ENCODE measurements around the gene PTPRD. TPM values are rescaled to one million over a fixed set of nuclear protein-coding genes. Genes with fewer than 3 reads are reported as not detected.

Gene PTPRD
- total RNA-seq, 1 experiment from 2014 or later, result not detected

DNA sequence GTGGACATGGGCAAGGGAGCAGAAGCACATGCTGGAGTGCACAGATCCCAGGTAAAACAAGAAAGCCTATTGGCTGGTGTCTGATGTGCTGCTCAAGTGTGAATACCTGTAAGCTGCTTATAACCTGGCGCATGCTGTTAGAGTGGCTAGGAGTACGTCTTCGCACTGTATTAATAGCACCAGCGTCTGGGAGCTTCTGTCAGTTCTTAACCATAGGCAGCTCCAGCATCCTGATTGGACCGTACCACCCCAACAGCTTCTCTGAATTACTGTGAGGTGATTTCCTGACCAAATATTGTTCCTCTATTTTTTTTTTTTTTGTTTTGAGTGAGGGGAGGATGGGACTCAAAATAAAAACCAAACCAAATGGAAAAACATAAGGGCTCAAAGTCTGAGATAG is 987.6 kb downstream of the PTPRD start:
- no TSS peak for BruUV-seq (replicated peaks)
- CTCF ChIA-PET, result no interaction called here

DNA sequence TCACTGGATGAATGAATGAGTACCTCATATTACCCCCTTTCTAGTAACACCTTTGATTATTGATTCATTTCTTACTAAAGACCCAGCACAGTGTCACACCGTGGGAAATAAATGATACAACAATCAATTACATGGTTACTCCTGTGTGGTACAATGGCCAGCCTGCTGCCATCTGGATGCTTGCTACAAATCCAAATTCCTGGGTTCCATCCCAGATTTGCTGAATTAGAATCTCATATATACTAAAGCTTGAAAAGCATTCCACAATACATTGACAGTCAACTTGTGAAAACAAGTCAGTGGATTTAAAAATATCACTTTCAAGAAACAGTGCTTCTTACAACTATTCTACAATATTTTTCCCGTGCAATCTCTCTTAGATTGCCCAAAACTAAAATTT is 989.3 kb downstream of the PTPRD start:
- H3K4me3 ChIP-seq (ENCODE audit: low read depth in 2 of 2, low read length in 2 of 2), result no peak overlapping the region
- no TSS peak for BruUV-seq (replicated peaks)
- no peak overlapping the region for H3K27ac ChIP-seq (ENCODE audit: low read length)
- ATAC-seq (no peak), DNase-seq (ENCODE audit: low read depth, low spot score) (no peak)
- intact Hi-C loops (cut with micrococcal nuclease; ENCODE audit: unreplicated experiment), result no loop called here
- no peaks in the 10 kb centered on the region for H3K4me1 ChIP-seq (ENCODE audit: control insufficient read depth, insufficient read depth, low read length)
- CTCF ChIA-PET, result no interaction called here
- POLR2A ChIA-PET, result no interaction called here
- no peaks in the 10 kb centered on the region for H3K36me3 ChIP-seq (ENCODE audit: control insufficient read depth, insufficient read depth, low read length)
- in situ Hi-C loops (cut with HindIII; ENCODE audit: low pct_unique_long_range_greater_than_20kb, low sequenced_read_pairs), result no loop called here
- TF ChIP-seq SIN3A (IDR thresholded peaks at IDR 0.05; ENCODE audit: borderline replicate concordance, insufficient read depth, low read depth, low read length), result no peak
- TF ChIP-seq, protein P1, sequence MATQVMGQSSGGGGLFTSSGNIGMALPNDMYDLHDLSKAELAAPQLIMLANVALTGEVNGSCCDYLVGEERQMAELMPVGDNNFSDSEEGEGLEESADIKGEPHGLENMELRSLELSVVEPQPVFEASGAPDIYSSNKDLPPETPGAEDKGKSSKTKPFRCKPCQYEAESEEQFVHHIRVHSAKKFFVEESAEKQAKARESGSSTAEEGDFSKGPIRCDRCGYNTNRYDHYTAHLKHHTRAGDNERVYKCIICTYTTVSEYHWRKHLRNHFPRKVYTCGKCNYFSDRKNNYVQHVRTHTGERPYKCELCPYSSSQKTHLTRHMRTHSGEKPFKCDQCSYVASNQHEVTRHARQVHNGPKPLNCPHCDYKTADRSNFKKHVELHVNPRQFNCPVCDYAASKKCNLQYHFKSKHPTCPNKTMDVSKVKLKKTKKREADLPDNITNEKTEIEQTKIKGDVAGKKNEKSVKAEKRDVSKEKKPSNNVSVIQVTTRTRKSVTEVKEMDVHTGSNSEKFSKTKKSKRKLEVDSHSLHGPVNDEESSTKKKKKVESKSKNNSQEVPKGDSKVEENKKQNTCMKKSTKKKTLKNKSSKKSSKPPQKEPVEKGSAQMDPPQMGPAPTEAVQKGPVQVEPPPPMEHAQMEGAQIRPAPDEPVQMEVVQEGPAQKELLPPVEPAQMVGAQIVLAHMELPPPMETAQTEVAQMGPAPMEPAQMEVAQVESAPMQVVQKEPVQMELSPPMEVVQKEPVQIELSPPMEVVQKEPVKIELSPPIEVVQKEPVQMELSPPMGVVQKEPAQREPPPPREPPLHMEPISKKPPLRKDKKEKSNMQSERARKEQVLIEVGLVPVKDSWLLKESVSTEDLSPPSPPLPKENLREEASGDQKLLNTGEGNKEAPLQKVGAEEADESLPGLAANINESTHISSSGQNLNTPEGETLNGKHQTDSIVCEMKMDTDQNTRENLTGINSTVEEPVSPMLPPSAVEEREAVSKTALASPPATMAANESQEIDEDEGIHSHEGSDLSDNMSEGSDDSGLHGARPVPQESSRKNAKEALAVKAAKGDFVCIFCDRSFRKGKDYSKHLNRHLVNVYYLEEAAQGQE (IDR thresholded peaks at IDR 0.05; ENCODE audit: insufficient read depth in 1 of 2, low read depth in 2 of 2, low read length in 1 of 2), result no peak
- H3K27me3 ChIP-seq (ENCODE audit: control insufficient read depth, insufficient read depth, low read length), result no peaks in the 10 kb centered on the region
- H3K9me3 ChIP-seq (ENCODE audit: control insufficient read depth, insufficient read depth, low read depth, low read length), result no peaks in the 10 kb centered on the region

More for the DNA sequence above, 987.6 kb downstream of the PTPRD start:
- Histone ChIP-seq H3K4me3 (ENCODE audit: low read depth in 2 of 2, low read length in 2 of 2) (no peak overlapping the region), H3K9me3 (ENCODE audit: control insufficient read depth, insufficient read depth, low read depth, low read length) (no peaks in the 10 kb centered on the region), H3K27ac (ENCODE audit: low read length) (no peak overlapping the region), H3K4me1 (ENCODE audit: control insufficient read depth, insufficient read depth, low read length) (no peaks in the 10 kb centered on the region), H3K27me3 (ENCODE audit: control insufficient read depth, insufficient read depth, low read length) (no peaks in the 10 kb centered on the region), H3K36me3 (ENCODE audit: control insufficient read depth, insufficient read depth, low read length) (no peaks in the 10 kb centered on the region)
- in situ Hi-C loops (cut with HindIII; ENCODE audit: low pct_unique_long_range_greater_than_20kb, low sequenced_read_pairs), result no loop called here
- TF ChIP-seq, protein P1 (IDR thresholded peaks at IDR 0.05; ENCODE audit: insufficient read depth in 1 of 2, low read depth in 2 of 2, low read length in 1 of 2), result no peak
- no peak for TF ChIP-seq SIN3A (IDR thresholded peaks at IDR 0.05; ENCODE audit: borderline replicate concordance, insufficient read depth, low read depth, low read length)
- no peak for TF ChIP-seq POLR2AphosphoS5 (IDR thresholded peaks at IDR 0.05; ENCODE audit: low read depth, low read length)
- TF ChIP-seq, protein P2, sequence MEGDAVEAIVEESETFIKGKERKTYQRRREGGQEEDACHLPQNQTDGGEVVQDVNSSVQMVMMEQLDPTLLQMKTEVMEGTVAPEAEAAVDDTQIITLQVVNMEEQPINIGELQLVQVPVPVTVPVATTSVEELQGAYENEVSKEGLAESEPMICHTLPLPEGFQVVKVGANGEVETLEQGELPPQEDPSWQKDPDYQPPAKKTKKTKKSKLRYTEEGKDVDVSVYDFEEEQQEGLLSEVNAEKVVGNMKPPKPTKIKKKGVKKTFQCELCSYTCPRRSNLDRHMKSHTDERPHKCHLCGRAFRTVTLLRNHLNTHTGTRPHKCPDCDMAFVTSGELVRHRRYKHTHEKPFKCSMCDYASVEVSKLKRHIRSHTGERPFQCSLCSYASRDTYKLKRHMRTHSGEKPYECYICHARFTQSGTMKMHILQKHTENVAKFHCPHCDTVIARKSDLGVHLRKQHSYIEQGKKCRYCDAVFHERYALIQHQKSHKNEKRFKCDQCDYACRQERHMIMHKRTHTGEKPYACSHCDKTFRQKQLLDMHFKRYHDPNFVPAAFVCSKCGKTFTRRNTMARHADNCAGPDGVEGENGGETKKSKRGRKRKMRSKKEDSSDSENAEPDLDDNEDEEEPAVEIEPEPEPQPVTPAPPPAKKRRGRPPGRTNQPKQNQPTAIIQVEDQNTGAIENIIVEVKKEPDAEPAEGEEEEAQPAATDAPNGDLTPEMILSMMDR (IDR thresholded peaks at IDR 0.05), result no peak
- no peak for TF ChIP-seq TCF7L2 (IDR thresholded peaks at IDR 0.05; ENCODE audit: low read depth, low read length)
- DNase-seq (ENCODE audit: low read depth, low spot score) (no peak), ATAC-seq (no peak)
- POLR2A ChIA-PET, result no interaction called here
- intact Hi-C loops (cut with micrococcal nuclease; ENCODE audit: unreplicated experiment), result no loop called here
